Stomach (tissue), 9 donors: Measurements from ENCODE around the gene TRERF1. TPM values are rescaled to one million over a fixed set of nuclear protein-coding genes. Genes with fewer than 3 reads are reported as not detected.

Experiments
- DNase-seq, 2 donors: peaks; one replicate each; pipeline versions ENCODE4 v3.0.0 to v3.0.0-alpha.2; 2013 to 2019
- H3K27ac ChIP-seq, 5 donors: fragments of 200-600 bp in 4 of 5; sonication (generic) in 4 of 5; one replicate each; pipeline ENCODE4 v1.5.1; 2013 to 2019; ENCODE audit warnings: mild to moderate bottlenecking in 1 of 5, moderate library complexity in 1 of 5
- H3K27me3 ChIP-seq, 3 donors: fragments of 200-600 bp; sonication (generic); one replicate each; pipeline ENCODE4 v1.5.1; 2017 to 2019; ENCODE audit warnings: mixed run types in 1 of 3
- H3K36me3 ChIP-seq, 4 donors: fragments of 200-600 bp; sonication (generic); 1 replicate in 3 of 4; 2 replicates in 1 of 4; pipeline ENCODE4 v1.5.1; 2016 to 2019
- H3K4me1 ChIP-seq, 4 donors: fragments of 200-600 bp; sonication (generic); one replicate each; pipeline ENCODE4 v1.5.1; 2016 to 2019
- H3K4me3 ChIP-seq, 4 donors: fragments of 200-600 bp; sonication (generic) in 3 of 4; one replicate each; pipeline ENCODE4 v1.5.1; 2016 to 2019; ENCODE audit warnings: mild to moderate bottlenecking in 1 of 4
- H3K9me3 ChIP-seq, 4 donors: fragments of 200-600 bp; sonication (generic); one replicate each; pipeline ENCODE4 v1.5.1; 2016 to 2019
- CTCF ChIP-seq, 7 experiments: fragments of 450-650 bp in 4 of 7; fragments of 200-600 bp in 3 of 7; sonication (generic) in 3 of 7; IDR thresholded peaks; one replicate each; pipeline ENCODE4 v1.5.1; 2016 to 2019; ENCODE audit warnings: antibody characterized with exemption in 7 of 7, control low read depth in 2 of 7, mild to moderate bottlenecking in 1 of 7
- EP300 ChIP-seq: sonication (generic); formaldehyde crosslinking; IDR thresholded peaks from one replicate; pipeline ENCODE4 v1.6.1; 2017; ENCODE audit warnings: antibody characterized with exemption
- POLR2A ChIP-seq, 4 donors: fragments of 450-650 bp; IDR thresholded peaks; one replicate each; pipeline ENCODE4 v1.6.1; 2016; ENCODE audit warnings: antibody characterized with exemption in 4 of 4, control low read depth in 2 of 4, mild to moderate bottlenecking in 1 of 4, moderate library complexity in 1 of 4
- POLR2AphosphoS5 ChIP-seq, 3 donors: sonication (generic); formaldehyde crosslinking; IDR thresholded peaks; one replicate each; pipeline ENCODE4 v1.6.1; 2016; ENCODE audit warnings: antibody characterized with exemption in 3 of 3
- WGBS, 5 donors: extraction: QIAGEN DNeasy Blood & Tissue Kit in 3 of 5; methylation state at CpG; one replicate each; pipeline versions ENCODE4 v1.1.5 to v1.1.7; 2013 to 2018; 5-methylcytosine and 5-hydroxymethylcytosine counted together
- intact Hi-C: fragments of 100-400 bp; cut with DNase I; formaldehyde crosslinking; loops from one replicate; pipeline ENCODE4 v1.15.1; 2023; ENCODE audit warnings: low total_unique reads
- polyA plus RNA-seq, 3 donors: library from polyadenylated mRNA; stranded (reverse); fragments of 200-250 nt; gene quantifications; one replicate each; pipeline ENCODE4 v1.2.3, GENCODE V29; 2013
- total RNA-seq, 5 donors: library from RNA; depleted of rRNA; stranded (reverse); fragments of >200 nt; gene quantifications; one replicate each; pipeline versions ENCODE4 v1.1.0 to v1.2.3, GENCODE V29; 2014 to 2016
- donor health status: healthy with polysubstance abuse.
- donor health status: Bipolar disorder and iron deficiency.
- donor health status: healthy.

TRERF1 gene
- total and polyA plus RNA-seq, 8 donors: 2.1 to 8.1 (median 4.9) TPM

GRCh38 chr6:42318480-42318879, 133.2 kb downstream of the TRERF1 start:
- intact Hi-C loops: no loop called here
- TF ChIP-seq POLR2A (IDR thresholded peaks at IDR 0.05) (no peak), POLR2AphosphoS5 (IDR thresholded peaks at IDR 0.05) (no peak), CTCF (IDR thresholded peaks at IDR 0.05) (no peak), EP300 (no peak)
- H3K9me3 ChIP-seq: no peaks in the 10 kb centered on the region
- no peaks in the 10 kb centered on the region for H3K27me3 ChIP-seq
- H3K4me3 ChIP-seq: no peak overlapping the region
- H3K27ac ChIP-seq: no peak overlapping the region
- DNase-seq: no peak
- 89 to 92% (median 90%) methylated on average over 2 of the region's 2 CpGs for WGBS, 5 donors
- peaks cover 0 to 39% (median 13%) of the 10 kb centered on the region in 4 donors for H3K4me1 ChIP-seq
- H3K36me3 ChIP-seq: no peaks in the 10 kb centered on the region

GRCh38 chr6:42316981-42317380, 134.7 kb downstream of the TRERF1 start:
- no peaks in the 10 kb centered on the region for H3K9me3 ChIP-seq
- peaks cover 0 to 42% (median 14%) of the 10 kb centered on the region in 4 donors for H3K4me1 ChIP-seq
- H3K27ac ChIP-seq: peak overlapping the region in 4 of 5 donors; percentile 10 to 71 (median 49)
- no peak overlapping the region for H3K4me3 ChIP-seq
- no peaks in the 10 kb centered on the region for H3K27me3 ChIP-seq
- WGBS, 5 donors: 61 to 86% (median 85%) methylated on average over 2 of the region's 2 CpGs
- DNase-seq: no peak
- H3K36me3 ChIP-seq: peaks cover 0 to 4% (median 0%) of the 10 kb centered on the region in 4 donors
- TF ChIP-seq CTCF (IDR thresholded peaks at IDR 0.05) (no peak), EP300 (no peak), POLR2A (IDR thresholded peaks at IDR 0.05) (no peak), POLR2AphosphoS5 (IDR thresholded peaks at IDR 0.05) (no peak)
- intact Hi-C loops: no loop called here

GRCh38 chr6:42315991-42316970, 135.4 kb downstream of the TRERF1 start:
- H3K27me3 ChIP-seq: no peaks in the 10 kb centered on the region
- intact Hi-C loops: no loop called here
- no peak overlapping the region for H3K4me3 ChIP-seq
- TF ChIP-seq POLR2AphosphoS5 (IDR thresholded peaks at IDR 0.05): peak in 1 of 3 donors; percentile 31
- TF ChIP-seq CTCF (IDR thresholded peaks at IDR 0.05): no peak
- H3K9me3 ChIP-seq: no peaks in the 10 kb centered on the region
- DNase-seq: peak in 1 of 2 donors; percentile 26
- 48 to 67% (median 53%) methylated on average over 8 of the region's 8 CpGs for WGBS, 5 donors
- peak overlapping the region; percentile 10 to 71 (median 47) for H3K27ac ChIP-seq
- peaks cover 0 to 4% (median 0%) of the 10 kb centered on the region in 4 donors for H3K36me3 ChIP-seq
- H3K4me1 ChIP-seq: peaks cover 0 to 42% (median 14%) of the 10 kb centered on the region in 4 donors

GRCh38 chr6:42315259-42315990, 136.3 kb downstream of the TRERF1 start:
- Histone ChIP-seq H3K36me3 (peaks cover 0 to 4% (median 0%) of the 10 kb centered on the region in 4 donors), H3K9me3 (no peaks in the 10 kb centered on the region), H3K4me1 (peaks cover 0 to 42% (median 14%) of the 10 kb centered on the region in 4 donors), H3K27ac (peak overlapping the region; percentile 8 to 71 (median 47)), H3K4me3 (no peak overlapping the region), H3K27me3 (no peaks in the 10 kb centered on the region)
- intact Hi-C loops: no loop called here
- WGBS, 5 donors: 84 to 92% (median 89%) methylated on average over 9 to 10 of the region's 10 CpGs
- no peak for DNase-seq
- TF ChIP-seq POLR2A (IDR thresholded peaks at IDR 0.05) (no peak), CTCF (IDR thresholded peaks at IDR 0.05) (no peak), EP300 (no peak), POLR2AphosphoS5 (IDR thresholded peaks at IDR 0.05) (no peak)
